HAP-1 (cell line): ENCODE data around the gene HOXB4.

ENCODE experiments used
- DNase-seq, 2 experiments: peaks; one replicate each; pipeline ENCODE4 v3.0.0-alpha.2; 2016 to 2020; ENCODE audit warnings: low spot score in 2 of 2
- H3K27me3 ChIP-seq: fragments of 250-450 bp; sonication (Bioruptor Pico); 2 replicates; pipeline ENCODE4 v1.5.1; 2020; ENCODE audit warnings: low read depth, mild to moderate bottlenecking, moderate library complexity
- H3K36me3 ChIP-seq: fragments of 250-450 bp; sonication (Bioruptor Pico); replicated peaks from 2 replicates; pipeline ENCODE4 v1.5.1; 2020; ENCODE audit warnings: mild to moderate bottlenecking
- H3K4me1 ChIP-seq: fragments of 250-450 bp; sonication (Bioruptor Pico); 2 replicates; pipeline ENCODE4 v1.5.1; 2020; ENCODE audit warnings: mild to moderate bottlenecking
- H3K4me3 ChIP-seq: fragments of 250-450 bp; sonication (Bioruptor Pico); 2 replicates; pipeline ENCODE4 v1.5.1; 2020; ENCODE audit warnings: mild to moderate bottlenecking, moderate library complexity
- H3K9me3 ChIP-seq: fragments of 250-450 bp; sonication (Bioruptor Pico); 2 replicates; pipeline ENCODE4 v1.5.1; 2020; ENCODE audit warnings: mild to moderate bottlenecking, moderate library complexity
- in situ Hi-C: fragments of 300-500 bp; cut with MboI; formaldehyde crosslinking; loops from 3 replicates; pipeline ENCODE4 v1.14.3; 2020; ENCODE audit warnings: low sequenced_read_pairs, inconsistent platforms, mixed read lengths

The HOXB4 gene

DNA sequence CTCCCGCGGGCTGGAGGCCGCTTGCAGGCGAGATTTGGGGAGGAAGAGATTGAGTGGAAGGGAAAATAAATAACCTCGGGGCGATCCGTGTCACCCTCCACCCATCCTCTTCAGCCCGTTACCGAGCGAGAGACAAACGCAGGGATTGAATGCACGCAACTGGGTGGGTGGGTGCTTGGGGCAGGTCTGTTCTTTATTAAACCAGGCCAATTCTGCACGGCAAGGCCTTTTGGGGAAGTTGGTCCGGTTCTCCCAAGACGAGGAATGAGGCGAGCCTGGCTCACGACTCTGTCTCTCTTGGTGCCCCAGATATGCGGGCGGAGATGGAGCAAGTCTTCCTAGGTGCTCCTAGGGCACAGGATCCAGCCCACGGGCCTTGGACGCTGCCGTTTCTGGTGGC, 33.1 kb upstream of the HOXB4 start:
- H3K27me3 ChIP-seq, result peaks cover 25% of the 10 kb centered on the region
- no peaks in the 10 kb centered on the region for H3K36me3 ChIP-seq
- no peaks in the 10 kb centered on the region for H3K9me3 ChIP-seq
- in situ Hi-C loops, result no loop called here
- no peak overlapping the region for H3K4me3 ChIP-seq
- peaks cover 2% of the 10 kb centered on the region; the same call in 1 of the 2 replicates for H3K4me1 ChIP-seq
- DNase-seq, result no peak

GRCh38 chr17:48610282-48611211, 32.4 kb upstream of the HOXB4 start, which contains the start of gene HOXB7:
HOXB7 (minus strand) TSS chr17:48611017; CDS start chr17:48610918, 99 bp downstream.
- H3K4me1 ChIP-seq, result peaks cover 2% of the 10 kb centered on the region; the same call in 1 of the 2 replicates
- in situ Hi-C loops, result no loop called here
- no peaks in the 10 kb centered on the region for H3K9me3 ChIP-seq
- H3K4me3 ChIP-seq, result no peak within 1 kb of the TSS
- peaks cover 19% of the 10 kb centered on the region for H3K27me3 ChIP-seq
- H3K36me3 ChIP-seq, result no peaks in the 10 kb centered on the region
- DNase-seq, result no peak

DNA sequence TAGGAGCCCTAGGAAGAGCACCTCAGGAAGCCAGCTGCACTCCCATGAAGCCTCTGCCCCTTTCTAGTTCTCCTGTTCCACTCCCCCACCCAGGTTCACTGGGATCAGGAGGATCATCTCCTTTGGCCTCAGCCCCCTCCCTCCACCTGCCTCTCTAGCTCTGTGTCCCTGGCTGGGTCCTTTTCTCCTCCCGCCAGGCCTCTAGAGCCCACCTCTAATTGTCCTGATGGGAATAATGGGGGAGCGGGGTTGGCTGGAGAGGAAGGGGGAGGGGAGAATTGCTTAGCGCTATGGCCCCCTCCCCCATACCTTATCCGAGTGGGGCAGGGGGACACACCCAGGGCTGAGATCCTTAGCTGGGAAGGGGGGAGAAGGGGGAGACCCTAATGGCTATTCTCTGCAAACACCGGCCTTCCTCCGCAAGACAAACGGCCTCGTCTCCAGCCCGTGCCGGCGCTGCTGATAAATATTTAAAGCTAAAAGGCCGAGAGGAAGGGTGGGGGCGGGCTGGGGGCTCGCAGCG, 31.7 kb upstream of the HOXB4 start:
- in situ Hi-C loops, result no loop called here
- H3K27me3 ChIP-seq, result peaks cover 16% of the 10 kb centered on the region

DNA sequence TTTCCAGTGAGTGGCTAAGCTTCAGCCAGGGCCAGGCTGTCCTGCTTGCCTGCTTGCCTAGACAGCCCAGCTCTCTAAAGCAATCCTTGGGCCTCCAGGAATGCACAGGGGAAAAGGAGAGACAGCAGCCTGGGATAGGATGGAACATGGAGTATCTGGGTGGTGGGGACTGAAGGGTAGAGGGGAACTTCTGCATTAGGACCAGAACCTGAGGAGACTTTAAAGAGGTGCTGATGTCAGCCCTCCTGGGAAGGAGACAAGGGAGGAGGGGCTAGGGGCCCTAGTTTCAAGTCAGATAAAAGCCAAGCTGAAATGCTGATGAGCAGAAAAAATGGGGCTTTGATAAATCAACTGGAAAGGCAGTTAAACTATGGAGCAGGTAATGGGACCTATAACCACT, 30.9 kb upstream of the HOXB4 start:
- peaks cover 16% of the 10 kb centered on the region for H3K27me3 ChIP-seq
- in situ Hi-C loops, result no loop called here
- no peaks in the 10 kb centered on the region for H3K9me3 ChIP-seq
- H3K4me3 ChIP-seq, result no peak overlapping the region
- H3K36me3 ChIP-seq, result no peaks in the 10 kb centered on the region
- H3K4me1 ChIP-seq, result peaks cover 2% of the 10 kb centered on the region; the same call in 1 of the 2 replicates
- DNase-seq, result no peak

More for the DNA sequence above, 31.7 kb upstream of the HOXB4 start:
- Histone ChIP-seq H3K9me3 (no peaks in the 10 kb centered on the region), H3K36me3 (no peaks in the 10 kb centered on the region), H3K4me3 (no peak overlapping the region), H3K4me1 (peaks cover 2% of the 10 kb centered on the region; the same call in 1 of the 2 replicates)
- no peak for DNase-seq

GRCh38 chr17:48608494-48608834, 30.3 kb upstream of the HOXB4 start:
- Histone ChIP-seq H3K4me1 (peaks cover 2% of the 10 kb centered on the region; the same call in 1 of the 2 replicates), H3K9me3 (no peaks in the 10 kb centered on the region), H3K36me3 (no peaks in the 10 kb centered on the region), H3K4me3 (no peak overlapping the region), H3K27me3 (peaks cover 14% of the 10 kb centered on the region)
- no peak for DNase-seq
- in situ Hi-C loops, result no loop called here

GRCh38 chr17:48606892-48607614, 28.9 kb upstream of the HOXB4 start:
- H3K36me3 ChIP-seq, result no peaks in the 10 kb centered on the region
- in situ Hi-C loops, result no loop called here

GRCh38 chr17:48605991-48606891, 28.1 kb upstream of the HOXB4 start:
- Histone ChIP-seq H3K27me3 (peaks cover 27% of the 10 kb centered on the region), H3K4me3 (no peak overlapping the region), H3K4me1 (no peaks in the 10 kb centered on the region; the same call in 1 of the 2 replicates), H3K9me3 (no peaks in the 10 kb centered on the region), H3K36me3 (no peaks in the 10 kb centered on the region)
- in situ Hi-C loops, result no loop called here
- DNase-seq, result no peak

More at GRCh38 chr17:48606892-48607614, 28.9 kb upstream of the HOXB4 start:
- no peaks in the 10 kb centered on the region for H3K9me3 ChIP-seq
- peaks cover 2% of the 10 kb centered on the region; the same call in 1 of the 2 replicates for H3K4me1 ChIP-seq
- no peak for DNase-seq
- H3K4me3 ChIP-seq, result no peak overlapping the region
- peaks cover 19% of the 10 kb centered on the region for H3K27me3 ChIP-seq

- H3K9me3 ChIP-seq, result no peaks in the 10 kb centered on the region
- no peak overlapping the region for H3K4me3 ChIP-seq
- no peak for DNase-seq
- no peaks in the 10 kb centered on the region for H3K36me3 ChIP-seq
- peaks cover 29% of the 10 kb centered on the region for H3K27me3 ChIP-seq
- in situ Hi-C loops, result no loop called here
- H3K4me1 ChIP-seq, result no peaks in the 10 kb centered on the region; the same call in 1 of the 2 replicates
Measured at GRCh38 chr17:48605409-48605919, 27.3 kb upstream of the HOXB4 start.

DNA sequence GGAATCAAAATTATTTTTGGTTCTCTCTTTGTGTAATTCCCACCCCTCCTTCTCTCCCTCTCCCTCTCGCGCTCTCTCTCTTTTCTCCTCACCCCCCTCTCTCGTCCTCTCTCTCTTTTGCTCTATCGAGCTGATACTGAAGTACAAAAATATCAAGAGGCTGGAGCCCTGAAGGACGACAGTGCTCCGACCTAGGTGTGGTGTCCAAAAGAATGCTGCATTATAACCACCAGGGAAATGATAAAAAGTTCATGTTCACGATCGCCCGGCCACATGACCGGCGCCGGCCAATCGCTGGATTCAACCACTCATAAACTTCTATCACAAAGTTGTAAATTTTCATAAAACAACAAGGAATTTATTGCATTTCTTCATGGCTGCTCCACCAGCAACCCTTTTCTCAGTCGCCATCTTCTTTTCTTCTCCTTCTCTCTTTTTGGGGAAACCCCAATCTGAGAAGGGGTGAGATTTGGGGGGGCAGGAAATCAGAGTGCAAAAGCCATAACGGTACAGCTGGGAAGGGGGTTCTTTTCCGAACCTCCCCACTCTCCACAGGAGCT, 26.7 kb upstream of the HOXB4 start, which contains the start of gene HOXB6:
Gene HOXB6 (minus strand): TSS at position 217 of the 560 bp plus-strand sequence. CDS start 6,836 bp downstream, outside the sequence.
- Histone ChIP-seq H3K4me3 (no peak within 1 kb of the TSS), H3K36me3 (no peaks in the 10 kb centered on the region), H3K4me1 (no peaks in the 10 kb centered on the region; the same call in 1 of the 2 replicates), H3K27me3 (peaks cover 31% of the 10 kb centered on the region), H3K9me3 (no peaks in the 10 kb centered on the region)
- DNase-seq, result no peak
- in situ Hi-C loops, result no loop called here

DNA sequence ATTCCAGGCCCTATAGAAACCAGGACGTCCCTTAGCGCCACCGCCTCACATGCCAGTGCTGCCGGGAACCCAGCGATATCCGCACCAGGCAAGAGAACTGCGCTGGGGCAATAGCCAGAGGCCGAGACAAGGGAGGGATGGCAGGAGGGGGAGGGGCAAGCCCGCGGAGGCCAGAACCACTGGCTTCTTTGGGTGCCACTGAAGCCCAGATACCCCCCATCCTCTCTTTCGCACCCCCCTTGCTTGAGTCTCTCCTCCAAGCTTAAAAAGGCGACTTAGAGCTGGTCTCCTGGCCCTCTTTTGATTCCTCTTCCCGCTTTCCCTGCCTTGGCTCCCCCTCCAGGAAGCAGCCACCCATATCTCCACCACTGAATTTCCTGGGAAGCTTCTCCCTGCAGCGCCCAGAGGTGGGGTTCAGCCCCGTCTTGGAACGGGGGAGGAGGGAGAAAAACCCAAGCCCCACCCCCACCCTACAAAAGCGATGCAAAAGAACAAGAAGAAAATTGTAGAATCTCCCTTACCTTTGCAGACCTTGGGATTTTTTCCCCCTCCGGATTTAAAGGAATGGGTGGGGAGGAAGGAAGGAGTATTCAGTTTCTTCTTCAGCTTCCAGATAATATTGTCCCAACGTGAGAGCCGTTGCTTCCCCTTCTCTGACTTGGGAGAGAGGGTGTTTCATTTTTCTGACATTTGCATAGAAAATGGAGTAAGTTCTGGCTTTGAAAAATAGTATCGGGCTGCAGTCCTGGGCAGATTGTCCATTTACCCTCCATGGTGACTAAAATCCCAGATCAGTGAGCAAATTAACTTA, 26.0 kb upstream of the HOXB4 start:
- no peak for DNase-seq
- Histone ChIP-seq H3K9me3 (no peaks in the 10 kb centered on the region), H3K36me3 (no peaks in the 10 kb centered on the region), H3K4me1 (no peaks in the 10 kb centered on the region; the same call in 1 of the 2 replicates), H3K27me3 (peaks cover 38% of the 10 kb centered on the region), H3K4me3 (no peak overlapping the region)
- in situ Hi-C loops, result no loop called here

DNA sequence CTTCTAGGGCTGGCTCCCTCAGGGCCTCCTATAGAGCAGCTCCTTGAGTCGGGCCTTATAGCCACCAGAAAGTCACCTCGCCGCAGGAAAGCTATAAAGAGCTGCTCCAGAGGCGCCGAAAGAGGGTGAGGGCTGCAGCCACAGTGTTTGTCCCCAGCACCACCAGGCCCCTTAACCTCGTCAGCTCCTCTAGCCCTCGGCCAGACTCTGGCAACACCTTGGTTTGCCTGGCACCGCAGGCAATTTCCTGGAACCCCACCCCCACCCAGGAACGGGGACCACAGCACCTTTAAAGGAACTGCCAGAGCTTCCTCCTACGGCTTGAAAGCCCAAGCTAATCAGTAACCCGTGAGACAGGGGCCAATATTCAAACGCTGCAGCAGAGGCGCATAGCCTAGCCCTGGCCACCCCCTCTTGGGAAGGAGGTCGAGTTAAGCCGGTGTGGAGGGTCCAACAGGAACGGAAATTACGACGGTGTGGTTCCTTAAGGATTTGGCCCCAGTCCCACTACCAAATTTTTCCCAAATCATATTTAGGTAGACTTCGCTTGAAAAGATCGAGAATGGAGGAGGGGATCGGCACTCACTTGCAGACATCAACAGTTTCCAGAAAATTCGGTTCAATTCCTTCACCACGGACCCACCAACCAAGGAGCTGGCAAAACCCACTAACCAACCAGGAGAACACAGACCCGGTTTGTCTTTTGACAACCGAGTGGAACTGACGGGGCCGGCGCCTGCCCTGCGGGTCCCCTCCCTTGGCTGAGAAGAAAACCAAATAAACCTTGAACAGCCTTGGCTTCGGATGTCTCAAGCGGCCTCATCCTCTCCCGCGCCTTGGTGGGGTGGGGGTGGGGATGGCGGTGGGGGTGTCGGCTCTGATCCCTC, 23.6 kb upstream of the HOXB4 start:
- in situ Hi-C loops, result no loop called here
- Histone ChIP-seq H3K4me1 (peaks cover 4% of the 10 kb centered on the region), H3K36me3 (no peaks in the 10 kb centered on the region), H3K4me3 (no peak overlapping the region), H3K27me3 (peaks cover 57% of the 10 kb centered on the region), H3K9me3 (no peaks in the 10 kb centered on the region)
- DNase-seq, result no peak
